ENCODE data around the gene STXBP1. TPM values are rescaled to one million over a fixed set of nuclear protein-coding genes. Genes with fewer than 3 reads are reported as not detected.

The STXBP1 gene
- total and polyA plus RNA-seq, 12 donors: 14.4 to 59.2 (median 46.4) TPM

DNA sequence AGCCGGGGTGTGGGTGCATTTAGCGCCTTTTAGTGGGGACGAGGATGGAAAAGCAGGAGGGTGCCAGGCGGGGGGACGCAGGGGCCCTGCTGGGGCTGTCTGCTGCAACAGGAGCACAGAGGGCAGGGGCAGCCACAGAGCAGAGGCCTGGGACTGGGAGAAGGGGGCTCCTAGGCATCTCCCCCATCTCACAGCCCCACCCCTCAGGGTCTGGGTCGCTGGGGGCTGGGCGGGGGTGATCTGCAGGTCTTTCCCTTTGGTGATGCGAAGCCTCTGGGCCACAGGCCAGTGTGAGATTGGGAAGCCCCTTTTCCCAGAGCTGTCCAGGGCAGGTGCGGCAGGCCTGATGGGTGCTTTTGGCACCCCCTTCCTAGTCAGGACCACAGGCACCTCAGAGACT is 118.2 kb downstream of the STXBP1 start:
- Histone ChIP-seq H3K27me3 (no peaks in the 10 kb centered on the region), H3K36me3 (peaks cover 0 to 28% (median 10%) of the 10 kb centered on the region in 9 donors), H3K4me1 (peaks cover 7 to 15% (median 8%) of the 10 kb centered on the region in 9 donors), H3K27ac (no peak overlapping the region), H3K9me3 (no peaks in the 10 kb centered on the region), H3K4me3 (no peak overlapping the region)
- 84 to 91% methylated on average over 9 of the region's 9 CpGs for WGBS, 2 donors
- DNase-seq: no peak
- TF ChIP-seq, protein P1, sequence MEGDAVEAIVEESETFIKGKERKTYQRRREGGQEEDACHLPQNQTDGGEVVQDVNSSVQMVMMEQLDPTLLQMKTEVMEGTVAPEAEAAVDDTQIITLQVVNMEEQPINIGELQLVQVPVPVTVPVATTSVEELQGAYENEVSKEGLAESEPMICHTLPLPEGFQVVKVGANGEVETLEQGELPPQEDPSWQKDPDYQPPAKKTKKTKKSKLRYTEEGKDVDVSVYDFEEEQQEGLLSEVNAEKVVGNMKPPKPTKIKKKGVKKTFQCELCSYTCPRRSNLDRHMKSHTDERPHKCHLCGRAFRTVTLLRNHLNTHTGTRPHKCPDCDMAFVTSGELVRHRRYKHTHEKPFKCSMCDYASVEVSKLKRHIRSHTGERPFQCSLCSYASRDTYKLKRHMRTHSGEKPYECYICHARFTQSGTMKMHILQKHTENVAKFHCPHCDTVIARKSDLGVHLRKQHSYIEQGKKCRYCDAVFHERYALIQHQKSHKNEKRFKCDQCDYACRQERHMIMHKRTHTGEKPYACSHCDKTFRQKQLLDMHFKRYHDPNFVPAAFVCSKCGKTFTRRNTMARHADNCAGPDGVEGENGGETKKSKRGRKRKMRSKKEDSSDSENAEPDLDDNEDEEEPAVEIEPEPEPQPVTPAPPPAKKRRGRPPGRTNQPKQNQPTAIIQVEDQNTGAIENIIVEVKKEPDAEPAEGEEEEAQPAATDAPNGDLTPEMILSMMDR (IDR thresholded peaks at IDR 0.05): no peak
- ATAC-seq: no peak
- intact Hi-C loops (cut with DNase I): loop anchor here (5.0 to 10.0 kb wide), 7 partner anchors 138 to 228 kb away; partner anchors contain the start of gene AK1 (in 1 of the 10)

- ATAC-seq (no peak), DNase-seq (no peak)
- TF ChIP-seq, protein P1 (IDR thresholded peaks at IDR 0.05): no peak
- no peak overlapping the region for H3K27ac ChIP-seq
- peaks cover 0 to 28% (median 10%) of the 10 kb centered on the region in 9 donors for H3K36me3 ChIP-seq
- intact Hi-C loops (cut with DNase I): loop anchor here (5.0 to 10.0 kb wide), 7 partner anchors 139 to 229 kb away; partner anchors contain the start of gene AK1 (in 1 of the 10)
- no peak overlapping the region for H3K4me3 ChIP-seq
- H3K27me3 ChIP-seq: no peaks in the 10 kb centered on the region
- 89 to 91% methylated on average over 9 of the region's 9 CpGs for WGBS, 2 donors
- peaks cover 10 to 21% (median 14%) of the 10 kb centered on the region in 9 donors for H3K4me1 ChIP-seq
- H3K9me3 ChIP-seq: no peaks in the 10 kb centered on the region
These were observed 118.8 kb downstream of the STXBP1 start for GRCh38 chr9:127730799-127731410.

DNA sequence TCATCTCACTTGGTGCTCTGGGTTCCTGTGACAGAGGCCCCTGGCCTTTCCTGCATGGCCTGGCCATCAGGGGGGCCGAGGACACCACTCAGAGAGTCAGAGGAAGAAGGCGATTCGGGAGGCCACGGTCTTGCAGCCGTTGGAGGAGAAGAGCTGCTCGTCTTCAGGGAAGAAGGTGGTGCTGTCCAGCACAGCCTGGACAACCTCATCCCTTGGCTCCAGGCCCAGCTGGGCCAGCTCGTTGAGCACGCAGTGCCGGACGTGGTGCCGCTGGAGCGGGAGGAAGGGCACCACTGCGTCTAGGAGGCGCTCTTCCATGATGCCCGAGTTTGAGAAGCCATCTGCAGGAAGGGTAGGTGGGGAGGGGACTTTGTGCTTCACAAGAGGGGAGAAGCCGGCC is 119.9 kb downstream of the STXBP1 start:
- Histone ChIP-seq H3K9me3 (no peaks in the 10 kb centered on the region), H3K4me1 (peaks cover 10 to 26% (median 14%) of the 10 kb centered on the region in 9 donors), H3K27me3 (no peaks in the 10 kb centered on the region), H3K4me3 (no peak overlapping the region), H3K36me3 (peaks cover 0 to 28% (median 10%) of the 10 kb centered on the region in 9 donors), H3K27ac (no peak overlapping the region)
- DNase-seq (no peak), ATAC-seq (no peak)
- WGBS, 2 donors: 76 to 78% methylated on average over 16 of the region's 16 CpGs
- TF ChIP-seq, protein P1 (IDR thresholded peaks at IDR 0.05): no peak
- intact Hi-C loops (cut with DNase I): loop anchor here (2.0 to 10.0 kb wide), 9 partner anchors 139 to 230 kb away; partner anchors contain the start of gene AK1 (in 1 of the 10)

DNA sequence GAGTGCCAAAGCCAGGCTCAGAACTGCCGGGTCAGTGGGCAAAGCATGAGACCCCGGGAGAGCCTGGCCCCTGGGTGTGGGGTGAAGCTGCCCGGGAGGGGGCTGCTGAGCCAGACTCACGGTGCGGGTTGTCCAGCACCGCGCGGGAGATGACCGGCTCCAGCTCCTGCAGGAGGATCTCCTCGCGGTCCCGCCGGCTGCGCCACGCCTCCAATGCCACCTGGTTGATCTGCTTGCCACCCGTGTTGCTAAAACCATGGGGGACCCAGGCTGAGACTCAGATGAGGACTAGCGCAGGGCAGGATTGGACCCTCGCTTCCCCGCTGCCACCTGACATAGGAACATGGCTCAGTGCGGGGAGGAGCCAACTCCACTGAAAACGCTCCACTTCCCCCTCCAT is 120.4 kb downstream of the STXBP1 start:
- WGBS, 2 donors: 92 to 94% methylated on average over 21 of the region's 21 CpGs
- DNase-seq: no peak
- intact Hi-C loops (cut with DNase I): loop anchor here (2.0 to 10.0 kb wide), 9 partner anchors 140 to 230 kb away; partner anchors contain the start of gene AK1 (in 1 of the 10)
- Histone ChIP-seq H3K4me1 (peaks cover 10 to 30% (median 14%) of the 10 kb centered on the region in 9 donors), H3K9me3 (no peaks in the 10 kb centered on the region), H3K27me3 (no peaks in the 10 kb centered on the region), H3K4me3 (no peak overlapping the region), H3K27ac (no peak overlapping the region), H3K36me3 (peaks cover 0 to 28% (median 10%) of the 10 kb centered on the region in 9 donors)
- TF ChIP-seq, protein P1 (IDR thresholded peaks at IDR 0.05): no peak
- ATAC-seq: no peak

All from heart right ventricle (tissue), 16 donors.